ENCODE results near the gene CD40LG.

CD40LG gene

DNA sequence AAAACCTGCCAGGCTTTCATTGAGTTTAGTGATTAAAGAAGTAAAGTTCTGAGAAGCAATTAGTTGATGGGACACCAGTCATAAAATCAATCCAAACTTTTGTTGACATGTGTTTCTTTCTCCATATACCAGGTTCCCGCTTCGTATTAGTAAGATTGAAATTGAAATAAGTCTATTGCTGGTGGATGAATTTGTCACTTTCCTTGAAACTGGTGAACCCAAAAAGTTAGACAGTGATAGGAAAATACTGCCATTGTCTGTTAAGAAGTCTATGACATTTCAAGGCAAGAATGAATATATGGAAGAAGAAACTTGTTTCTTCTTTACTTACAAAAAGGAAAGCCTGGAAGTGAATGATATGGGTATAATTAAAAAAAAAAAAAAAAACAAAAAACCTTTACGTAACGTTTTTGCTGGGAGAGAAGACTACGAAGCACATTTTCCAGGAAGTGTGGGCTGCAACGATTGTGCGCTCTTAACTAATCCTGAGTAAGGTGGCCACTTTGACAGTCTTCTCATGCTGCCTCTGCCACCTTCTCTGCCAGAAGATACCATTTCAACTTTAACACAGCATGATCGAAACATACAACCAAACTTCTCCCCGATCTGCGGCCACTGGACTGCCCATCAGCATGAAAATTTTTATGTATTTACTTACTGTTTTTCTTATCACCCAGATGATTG, at the start of gene CD40LG:
Gene CD40LG, plus strand, starts transcription at position 482 of the 684 bp plus-strand sequence. Its CDS starts 91 bp downstream, at position 573.
- DNase-seq (ENCODE audit: low read depth, low spot score), result no peak

- DNase-seq (ENCODE audit: low read depth, low spot score), result no peak
Observed at GRCh38 chrX:136598631-136599030, 49.3 kb upstream of the CD40LG start.

GRCh38 chrX:136600059-136600458, 47.9 kb upstream of the CD40LG start:
- no peak for DNase-seq (ENCODE audit: low read depth, low spot score)

DNA sequence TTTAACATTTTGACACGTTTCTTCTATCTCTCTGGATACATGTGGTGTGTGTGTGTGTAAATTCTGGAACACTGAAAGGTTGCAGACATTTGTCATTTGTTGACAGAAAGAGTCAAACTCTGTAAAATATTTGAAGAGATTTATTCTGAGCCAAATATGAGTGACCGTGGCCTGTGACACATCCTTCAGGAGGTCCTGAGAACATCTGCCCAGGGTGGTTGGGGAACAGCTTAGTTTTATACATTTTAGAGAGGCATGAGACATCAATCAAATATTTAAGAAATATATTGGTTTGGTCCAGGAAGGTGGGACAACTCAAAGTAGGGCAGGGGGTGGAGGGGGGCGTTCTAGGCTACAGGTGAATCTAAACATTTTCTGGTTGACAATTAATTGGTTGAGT, 40.7 kb upstream of the CD40LG start:
- no peak for DNase-seq (ENCODE audit: low read depth, low spot score)

GRCh38 chrX:136608295-136608933, 39.5 kb upstream of the CD40LG start:
- DNase-seq (ENCODE audit: low read depth, low spot score), result no peak

GRCh38 chrX:136616987-136617685, 30.8 kb upstream of the CD40LG start:
- DNase-seq (ENCODE audit: low read depth, low spot score), result no peak

- no peak for DNase-seq (ENCODE audit: low read depth, low spot score)
Observed at GRCh38 chrX:136619899-136620505, 28.0 kb upstream of the CD40LG start.

DNA sequence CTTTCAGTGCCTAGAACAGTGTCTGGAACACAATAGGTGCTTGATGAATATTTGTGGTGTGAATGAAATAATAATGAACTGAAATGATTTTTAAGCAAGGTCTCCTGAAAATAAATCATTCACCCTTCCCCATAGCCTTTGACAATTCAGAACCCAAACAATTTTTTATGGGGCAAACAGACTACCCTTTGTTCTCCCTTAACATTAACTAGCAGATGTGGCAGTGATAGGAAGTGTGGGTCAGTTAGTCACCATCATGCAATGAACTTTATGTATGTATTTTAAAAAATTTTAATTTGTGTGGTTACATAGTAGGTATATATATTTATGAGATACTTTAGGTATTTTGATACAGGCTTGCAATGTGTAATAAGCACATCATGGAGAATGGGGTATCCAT, 27.2 kb upstream of the CD40LG start:
- no peak for DNase-seq (ENCODE audit: low read depth, low spot score)

GRCh38 chrX:136622568-136622967, 25.4 kb upstream of the CD40LG start:
- no peak for DNase-seq (ENCODE audit: low read depth, low spot score)

DNA sequence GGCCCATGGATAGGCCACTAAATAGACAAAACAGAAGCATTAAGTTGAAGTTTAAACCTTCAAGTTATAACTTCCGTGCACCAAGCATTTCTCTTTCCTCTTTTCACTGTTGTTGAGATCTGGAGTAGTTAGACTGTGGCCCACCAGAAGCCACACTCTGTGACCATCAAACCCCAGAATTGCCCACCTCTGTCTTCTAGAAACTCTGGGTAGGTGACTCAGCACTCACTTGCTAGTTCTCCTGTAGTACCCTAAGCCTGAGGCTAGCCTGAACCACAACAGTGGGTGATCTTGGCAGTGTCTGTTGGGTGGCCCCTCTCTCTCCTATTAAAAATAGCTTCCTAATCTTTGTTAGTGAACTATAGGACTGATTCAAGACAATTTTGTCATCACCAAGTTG, 24.6 kb upstream of the CD40LG start:
- DNase-seq (ENCODE audit: low read depth, low spot score), result no peak

- DNase-seq (ENCODE audit: low read depth, low spot score), result no peak
Observed at GRCh38 chrX:136625246-136625645, 22.7 kb upstream of the CD40LG start.

GRCh38 chrX:136626237-136626636, 21.7 kb upstream of the CD40LG start:
- DNase-seq (ENCODE audit: low read depth, low spot score), result no peak

- DNase-seq (ENCODE audit: low read depth, low spot score), result no peak
Observed at GRCh38 chrX:136626891-136627290, 21.1 kb upstream of the CD40LG start.

DNA sequence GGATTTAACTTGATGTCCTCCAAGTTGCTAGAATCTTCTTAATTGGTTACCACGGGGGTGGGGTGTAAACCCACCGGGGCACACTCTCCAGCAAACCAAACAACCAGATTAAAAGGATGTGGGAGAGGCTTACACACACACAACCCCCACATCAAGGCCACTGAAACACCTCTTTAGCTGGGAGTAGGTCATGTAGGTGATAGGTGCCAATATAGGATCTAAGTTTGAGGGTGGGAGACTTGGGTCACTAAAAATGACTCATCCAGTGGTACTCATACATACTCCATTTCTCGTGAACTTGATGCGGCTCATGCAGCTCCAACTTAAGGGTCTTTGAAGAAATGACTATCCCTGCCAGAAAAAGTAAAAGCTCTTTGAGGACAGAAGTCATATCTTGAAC, 20.5 kb upstream of the CD40LG start:
- DNase-seq (ENCODE audit: low read depth, low spot score), result no peak

- DNase-seq (ENCODE audit: low read depth, low spot score), result no peak
Observed at GRCh38 chrX:136629084-136629750, 18.7 kb upstream of the CD40LG start.

DNA sequence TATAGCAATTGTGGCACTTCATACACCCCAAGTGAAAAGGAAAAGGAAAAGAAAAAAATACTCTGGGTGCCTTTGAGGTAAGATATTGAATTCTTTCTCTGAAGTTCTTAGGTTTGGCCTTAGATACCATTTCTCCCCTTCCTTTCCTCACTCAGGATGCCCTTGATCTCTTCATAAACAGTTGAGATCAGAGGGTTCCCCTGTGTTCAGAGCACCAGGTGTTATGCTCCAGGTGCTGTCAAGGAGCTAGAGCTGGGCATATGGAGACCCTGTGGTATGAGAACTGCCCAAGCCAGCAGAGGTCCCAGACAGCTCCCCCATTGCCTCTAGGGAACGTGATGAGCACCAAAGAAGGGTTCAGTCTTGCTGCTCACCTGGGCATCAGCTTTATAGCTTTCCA, 17.1 kb upstream of the CD40LG start:
- no peak for DNase-seq (ENCODE audit: low read depth, low spot score)

GRCh38 chrX:136635235-136635634, 12.7 kb upstream of the CD40LG start:
- no peak for DNase-seq (ENCODE audit: low read depth, low spot score)

DNA sequence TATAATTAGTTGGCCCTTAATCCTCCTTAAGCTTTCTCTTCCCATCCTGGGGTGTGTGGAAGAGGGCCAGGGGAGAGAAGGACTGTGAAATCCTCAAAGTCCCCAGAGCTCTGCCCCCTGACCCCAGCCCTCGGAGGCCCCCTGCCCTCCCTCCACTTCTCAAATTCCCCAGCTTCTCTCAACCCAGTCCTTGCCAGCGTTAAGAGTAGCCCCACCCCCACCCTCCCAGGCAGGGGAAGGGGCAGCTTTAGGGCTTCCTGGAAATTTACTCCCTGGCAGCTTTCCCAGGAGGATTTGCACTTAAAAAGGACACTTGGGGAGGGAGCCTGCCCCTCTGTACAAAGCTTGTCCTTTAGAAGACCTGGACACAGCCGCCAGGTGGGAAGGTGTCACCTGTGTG, 11.8 kb upstream of the CD40LG start:
- DNase-seq (ENCODE audit: low read depth, low spot score), result no peak

GRCh38 chrX:136639506-136640176, 8.3 kb upstream of the CD40LG start:
- DNase-seq (ENCODE audit: low read depth, low spot score), result no peak

GRCh38 chrX:136643243-136643642, 4.7 kb upstream of the CD40LG start:
- DNase-seq (ENCODE audit: low read depth, low spot score), result no peak

GRCh38 chrX:136646602-136647239, 1.2 kb upstream of the CD40LG start:
- DNase-seq (ENCODE audit: low read depth, low spot score), result no peak

All from activated CD4-positive, CD25-positive, alpha-beta regulatory T cell treated with anti-CD3 and anti-CD28 coated beads, Interleukin-2, amount 50 U/mL, for 16 hours (primary cell).